Measurements from ENCODE around the gene SAE1. TPM values are rescaled to one million over a fixed set of nuclear protein-coding genes. Genes with fewer than 3 reads are reported as not detected.

Gene SAE1
- polyA plus RNA-seq, 3 donors, result 88.7 to 137 (median 127) TPM

DNA sequence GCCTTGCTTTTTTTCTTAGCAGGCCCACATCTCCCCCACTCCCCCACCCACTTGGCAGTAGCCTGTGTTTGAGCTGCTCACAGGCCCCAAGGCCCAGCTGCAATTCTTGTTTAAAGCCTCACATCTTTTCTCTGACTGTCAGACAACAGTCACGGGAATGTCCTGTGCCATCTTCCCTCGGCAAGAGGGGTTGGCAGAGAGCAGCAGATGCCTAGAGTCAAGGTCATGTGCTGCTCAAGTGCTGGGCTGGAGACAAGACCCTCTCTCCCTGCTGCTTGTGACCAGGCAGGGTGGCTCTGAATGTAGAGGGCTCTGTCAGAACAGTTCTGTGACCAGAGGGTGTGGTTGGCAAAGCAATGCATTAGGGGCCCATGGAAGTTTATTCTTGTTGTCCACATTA is 53.0 kb downstream of the SAE1 start:
- DNase-seq (ENCODE audit: extremely low read depth in 1 of 11, low read depth in 9 of 11, low spot score in 4 of 11), result no peak

DNA sequence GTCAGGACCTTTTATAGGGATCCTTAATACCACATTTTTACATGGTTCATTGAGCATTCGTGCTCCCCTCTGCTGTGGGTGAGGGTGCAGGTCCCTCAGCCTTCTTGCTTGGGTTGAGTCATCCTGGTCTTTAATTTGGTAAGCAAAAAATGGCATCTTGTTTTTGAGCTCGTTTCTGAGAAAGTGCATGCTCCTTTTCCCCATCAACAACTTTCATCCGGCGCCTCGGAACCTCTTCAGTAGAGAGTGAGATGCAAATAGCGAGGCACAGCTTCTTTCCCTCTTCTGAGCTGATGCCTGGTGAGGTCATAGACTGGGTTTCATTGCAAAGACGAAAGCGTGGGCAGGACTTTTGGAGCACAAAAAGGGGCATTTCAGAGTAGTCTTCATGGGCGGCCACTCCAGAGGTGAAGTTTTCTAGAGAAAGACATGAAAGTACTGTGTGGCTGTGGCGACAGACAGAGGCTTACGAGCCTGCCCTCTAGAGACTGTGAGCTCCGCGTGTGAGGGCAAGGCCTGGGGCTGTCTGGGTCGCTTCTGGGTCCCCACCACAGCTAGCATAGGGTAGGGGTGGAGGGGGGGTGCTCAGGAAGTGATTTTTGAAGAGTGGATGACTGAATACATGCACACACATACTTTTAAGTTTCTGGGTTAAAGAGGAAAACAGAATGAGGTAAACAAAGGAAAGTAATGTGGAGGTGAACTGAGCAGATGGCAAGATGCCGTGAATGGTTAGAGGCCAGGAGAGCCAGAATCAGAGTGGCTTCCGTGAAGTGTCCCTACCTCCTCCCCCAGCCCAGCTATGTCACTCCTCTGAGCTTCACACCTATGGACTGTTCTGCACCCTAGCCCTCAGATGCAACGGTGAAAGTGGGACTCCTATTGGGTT is 56.1 kb downstream of the SAE1 start:
- DNase-seq (ENCODE audit: extremely low read depth in 1 of 11, low read depth in 9 of 11, low spot score in 4 of 11), result no peak

DNA sequence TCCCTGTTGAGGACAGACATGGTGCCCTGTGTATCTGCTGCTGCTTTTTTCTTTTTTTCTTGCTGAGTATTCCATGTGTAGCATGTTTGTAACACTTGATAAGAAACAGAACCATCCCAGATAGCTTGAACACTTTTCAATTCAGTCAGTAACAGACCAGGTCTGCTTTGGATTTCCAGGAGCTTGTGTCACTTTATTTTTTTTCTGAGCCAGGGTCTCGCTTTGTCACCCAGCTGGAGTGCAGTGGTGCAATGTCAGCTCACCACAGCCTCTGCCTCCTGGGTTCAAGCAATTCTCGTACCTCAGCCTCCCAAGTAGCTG is 56.7 kb downstream of the SAE1 start:
- no peak for DNase-seq (ENCODE audit: extremely low read depth in 1 of 11, low read depth in 9 of 11, low spot score in 4 of 11)

DNA sequence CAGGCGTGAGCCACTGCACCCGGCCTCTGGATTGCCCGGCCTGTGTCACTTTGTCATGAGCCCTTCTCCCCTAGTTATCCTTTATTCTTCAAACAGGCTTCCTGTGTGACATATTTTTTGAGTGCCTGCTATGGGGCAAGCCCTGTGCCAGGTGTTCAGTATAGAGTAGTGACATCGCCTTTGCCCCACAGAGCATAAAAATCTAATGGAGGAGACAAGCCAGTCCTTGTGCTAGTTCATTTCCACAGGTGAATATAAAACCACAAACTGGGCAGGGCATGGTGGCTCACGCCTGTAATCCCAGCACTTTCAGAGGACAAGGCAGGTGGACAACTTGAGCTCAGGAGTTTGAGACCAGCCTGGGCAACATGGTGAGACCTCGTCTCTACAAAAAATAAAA is 57.2 kb downstream of the SAE1 start:
- no peak for DNase-seq (ENCODE audit: extremely low read depth in 1 of 11, low read depth in 9 of 11, low spot score in 4 of 11)

DNA sequence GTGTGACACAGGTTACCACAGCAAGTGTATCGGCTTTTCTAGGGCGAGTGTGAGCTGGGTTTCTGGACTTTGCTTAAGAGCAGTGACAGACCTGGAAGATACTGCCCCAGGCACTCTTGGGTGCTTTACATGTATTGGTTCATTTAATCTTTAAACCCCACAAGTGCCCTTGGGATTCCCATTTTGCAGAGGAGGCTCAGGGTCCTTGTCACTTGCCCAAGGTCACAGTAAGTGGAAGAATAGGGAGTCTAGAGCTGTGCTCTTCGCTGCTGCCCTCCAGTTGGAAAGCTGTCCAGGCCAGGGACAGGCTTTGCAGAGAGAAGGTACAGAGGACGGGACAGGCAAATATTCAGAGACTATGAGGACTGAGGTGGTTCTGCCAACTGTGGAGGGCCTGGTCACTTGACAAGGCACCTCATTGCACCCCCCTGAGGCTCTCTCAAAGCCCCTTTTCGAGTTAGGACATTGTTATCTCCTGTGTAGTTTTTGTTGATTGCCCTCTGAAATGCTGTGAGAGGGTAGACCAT is 57.9 kb downstream of the SAE1 start:
- DNase-seq (ENCODE audit: extremely low read depth in 1 of 11, low read depth in 9 of 11, low spot score in 4 of 11), result no peak

DNA sequence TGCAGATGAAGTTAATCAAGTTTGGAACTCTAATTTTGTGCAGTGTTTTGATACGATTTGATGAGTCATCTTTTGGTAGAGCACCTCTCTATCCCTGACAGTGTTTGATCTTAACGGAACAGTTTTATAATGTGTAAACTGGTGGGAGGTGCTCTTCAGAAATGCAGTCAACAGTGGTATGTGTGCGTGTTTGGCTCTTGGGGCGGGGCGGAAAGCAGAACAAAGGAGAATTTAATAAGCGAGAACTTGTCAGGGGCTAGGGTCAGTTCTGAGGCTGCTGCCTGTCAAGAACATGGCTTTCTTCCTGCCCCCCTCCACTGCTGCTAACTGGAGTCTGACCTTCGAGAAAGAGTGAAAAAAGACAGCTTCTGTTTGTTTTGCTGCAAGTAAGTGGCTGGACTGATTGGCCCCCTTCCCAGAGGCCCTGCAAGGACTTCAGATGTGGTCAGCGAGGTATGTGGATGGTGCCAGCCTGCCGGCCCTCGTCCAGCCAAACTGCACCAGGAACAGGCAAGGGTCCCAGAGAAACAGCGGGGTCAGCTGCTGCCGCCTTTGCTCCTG is 59.6 kb downstream of the SAE1 start:
- DNase-seq (ENCODE audit: extremely low read depth in 1 of 11, low read depth in 9 of 11, low spot score in 4 of 11), result peak in 10 of 11 donors; percentile 42 to 78 (median 65)

DNA sequence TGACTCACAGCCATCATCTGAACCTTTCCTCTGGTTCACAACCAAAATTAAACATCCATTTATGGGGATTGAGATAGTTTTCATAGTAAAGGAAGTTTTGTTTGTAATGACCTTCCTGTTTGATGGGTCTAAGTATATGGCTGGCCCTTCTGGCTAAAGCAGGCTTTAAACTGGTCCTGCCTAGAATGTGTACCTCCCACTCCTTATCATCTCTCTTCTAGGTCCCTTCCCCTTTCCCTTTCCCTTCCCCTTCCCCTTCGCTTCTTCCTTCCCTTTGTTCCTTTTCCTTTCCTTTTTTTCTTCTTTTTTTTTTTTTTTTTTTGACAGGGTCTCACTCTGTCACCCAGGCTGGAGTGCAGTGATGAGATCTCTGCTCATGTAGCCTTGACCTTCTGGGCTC is 64.8 kb downstream of the SAE1 start:
- DNase-seq (ENCODE audit: extremely low read depth in 1 of 11, low read depth in 9 of 11, low spot score in 4 of 11), result no peak

DNA sequence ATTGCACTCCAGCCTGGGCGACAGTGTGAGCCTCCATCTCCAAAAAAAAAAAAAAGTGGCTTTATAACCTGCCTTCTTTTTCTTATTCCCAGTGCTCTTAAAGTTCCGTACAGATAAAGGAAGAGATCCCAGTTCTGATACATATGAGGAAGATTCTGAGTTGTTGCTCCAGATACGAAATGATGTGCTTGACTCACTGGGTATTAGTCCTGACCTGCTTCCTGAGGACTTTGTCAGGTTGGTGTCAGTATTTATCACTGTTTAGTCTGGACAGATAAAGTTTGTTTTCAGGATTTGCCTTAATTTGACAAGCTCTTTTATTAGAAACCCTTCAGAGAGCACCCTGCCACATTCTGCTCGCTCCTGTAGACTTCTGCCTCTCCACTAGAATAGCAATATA is 66.5 kb downstream of the SAE1 start:
- DNase-seq (ENCODE audit: extremely low read depth in 1 of 11, low read depth in 9 of 11, low spot score in 4 of 11), result no peak

DNA sequence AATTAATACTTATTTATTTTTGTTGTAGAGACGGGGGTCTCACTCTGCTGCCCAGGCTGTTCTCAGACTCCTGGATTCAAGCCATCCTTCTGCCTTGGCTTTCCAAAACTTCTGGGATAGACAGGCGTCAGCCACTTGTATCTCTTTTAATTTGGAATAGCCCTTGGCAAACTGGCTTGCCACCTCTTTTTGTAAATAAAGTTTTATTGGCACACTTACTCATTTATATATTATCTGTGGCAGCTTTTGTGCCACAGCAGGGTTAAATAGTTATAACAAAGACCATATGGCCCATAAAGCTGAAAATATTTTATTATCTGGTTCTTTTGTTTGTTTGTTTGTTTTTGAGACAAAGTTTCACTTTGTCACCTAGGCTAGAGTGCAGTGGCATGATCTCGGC is 69.9 kb downstream of the SAE1 start:
- no peak for DNase-seq (ENCODE audit: extremely low read depth in 1 of 11, low read depth in 9 of 11, low spot score in 4 of 11)

DNA sequence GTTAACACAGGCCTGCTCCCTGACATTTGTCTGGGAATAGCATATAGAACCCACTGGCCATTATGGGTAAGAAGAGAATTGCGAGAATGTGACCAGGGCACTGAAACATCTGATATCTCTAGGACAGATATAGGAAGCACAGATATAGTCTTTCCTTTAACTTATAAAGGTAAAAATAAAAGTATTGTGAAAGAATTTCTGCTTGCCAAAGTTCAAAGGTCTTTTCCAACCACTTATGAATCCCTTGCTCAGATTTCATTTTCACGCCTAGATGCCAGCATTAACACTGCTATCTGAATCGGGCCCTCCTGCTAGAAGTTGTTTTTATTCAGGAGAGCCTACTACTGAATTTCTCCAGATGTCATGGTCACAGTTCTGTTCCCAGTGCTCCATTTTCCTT is 72.6 kb downstream of the SAE1 start:
- no peak for DNase-seq (ENCODE audit: extremely low read depth in 1 of 11, low read depth in 9 of 11, low spot score in 4 of 11)

DNA sequence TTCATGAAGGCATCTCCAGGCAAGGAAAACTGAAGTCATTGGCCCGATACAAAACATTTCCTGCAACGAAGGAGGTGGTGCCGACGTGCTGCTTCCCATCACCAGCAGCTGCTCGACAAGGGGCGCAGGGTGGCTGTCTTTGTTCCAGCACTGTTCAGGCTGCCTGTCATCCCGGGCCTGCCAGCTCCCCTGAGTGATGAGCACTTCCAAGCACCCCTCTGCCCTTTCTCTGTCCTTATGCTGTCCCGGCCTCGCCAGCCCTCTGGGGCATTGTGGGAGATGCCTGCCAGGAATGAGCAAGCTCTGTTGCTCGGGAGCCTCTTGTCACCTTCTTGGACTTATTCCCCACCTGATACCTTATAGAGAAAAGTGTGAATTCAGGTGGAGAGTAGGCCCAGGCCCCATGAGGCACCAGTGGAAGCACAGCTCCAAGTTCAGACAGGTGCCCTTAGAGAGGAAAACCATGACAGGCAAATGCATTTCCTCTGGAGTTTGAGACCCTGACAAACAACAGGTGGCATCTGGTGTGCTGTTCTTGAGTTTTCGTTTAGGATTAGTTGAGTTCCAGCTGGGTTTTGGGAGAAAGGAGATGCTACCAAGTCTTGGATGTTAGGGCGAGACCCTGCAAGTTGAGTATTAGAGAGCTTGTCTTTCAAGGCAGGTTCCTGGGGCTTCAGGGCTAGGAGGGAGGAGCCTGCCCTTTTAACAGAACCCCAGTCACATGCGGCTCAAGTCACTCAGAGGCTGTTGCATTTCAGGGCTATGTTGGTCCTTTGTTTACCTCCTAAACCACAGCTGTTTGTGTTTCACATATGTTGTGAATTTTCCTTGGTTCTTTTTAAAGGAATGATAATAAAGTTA is 78.9 kb downstream of the SAE1 start:
- no peak for DNase-seq (ENCODE audit: extremely low read depth in 1 of 11, low read depth in 9 of 11, low spot score in 4 of 11)

DNA sequence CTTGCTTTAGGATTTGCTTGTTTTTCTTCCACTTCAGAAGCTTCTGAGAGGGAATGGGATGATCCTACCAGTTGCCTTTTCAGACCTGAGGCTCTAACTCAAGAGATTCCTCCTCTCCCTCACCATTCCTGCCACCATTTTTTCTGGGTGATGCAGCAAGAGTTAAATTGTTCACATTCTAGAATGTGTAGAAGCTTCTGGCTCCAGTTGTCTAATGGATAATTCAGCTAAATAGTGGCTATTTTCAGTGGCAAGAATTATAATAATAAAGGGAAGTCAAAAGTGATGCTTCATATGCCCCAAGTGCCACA is 79.5 kb downstream of the SAE1 start:
- no peak for DNase-seq (ENCODE audit: extremely low read depth in 1 of 11, low read depth in 9 of 11, low spot score in 4 of 11)

DNA sequence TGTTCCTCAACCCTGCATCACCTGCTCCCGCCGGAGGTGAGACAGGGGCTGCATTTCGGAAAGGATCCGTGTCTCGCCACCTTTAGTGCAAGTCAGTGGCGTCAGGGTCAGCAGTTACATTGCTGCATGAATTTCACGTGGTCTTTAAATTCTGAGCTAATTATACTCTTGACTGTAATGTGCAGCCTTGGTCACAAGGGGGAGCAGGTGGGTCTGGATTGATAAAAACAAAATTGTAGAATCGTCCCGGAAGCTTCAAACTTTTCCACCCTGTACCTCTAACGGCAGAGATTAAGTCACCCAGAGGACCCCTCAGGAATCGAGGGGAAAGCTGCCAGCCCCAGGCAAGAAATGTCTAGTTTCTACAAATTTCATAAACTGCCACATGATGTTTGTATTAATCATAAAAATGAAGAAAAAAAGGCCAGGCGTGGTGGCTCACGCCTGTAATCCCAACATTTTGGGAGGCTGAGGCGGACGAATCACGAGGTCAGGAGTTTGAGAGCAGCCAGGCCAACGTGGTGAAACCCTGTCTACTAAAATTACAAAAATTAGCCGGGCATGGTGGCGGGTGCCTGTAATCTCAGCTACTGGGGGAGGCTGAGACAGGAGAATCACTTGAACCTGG is 80.2 kb downstream of the SAE1 start:
- peak in 5 of 11 donors; percentile 56 to 74 (median 62) for DNase-seq (ENCODE audit: extremely low read depth in 1 of 11, low read depth in 9 of 11, low spot score in 4 of 11)

DNA sequence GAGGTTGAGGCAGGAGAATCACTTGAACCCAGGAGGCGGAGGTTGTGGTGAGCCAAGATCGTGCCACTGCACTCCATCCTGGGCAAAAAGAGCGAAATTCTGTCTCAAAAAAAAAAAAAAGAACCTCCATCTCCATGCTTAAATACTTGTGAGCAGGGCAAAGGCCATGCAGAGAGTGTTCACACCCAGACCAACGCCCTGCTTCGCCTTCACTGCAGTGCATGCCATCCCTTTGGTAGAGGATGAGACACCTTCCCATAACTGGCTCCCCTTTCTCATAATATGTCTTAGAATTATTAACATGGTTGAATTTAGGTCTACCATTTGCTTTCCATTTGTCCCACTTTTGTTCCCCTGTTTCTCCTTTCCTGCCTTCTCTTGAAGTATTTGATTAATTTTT is 84.9 kb downstream of the SAE1 start:
- no peak for DNase-seq (ENCODE audit: extremely low read depth in 1 of 11, low read depth in 9 of 11, low spot score in 4 of 11)

DNA sequence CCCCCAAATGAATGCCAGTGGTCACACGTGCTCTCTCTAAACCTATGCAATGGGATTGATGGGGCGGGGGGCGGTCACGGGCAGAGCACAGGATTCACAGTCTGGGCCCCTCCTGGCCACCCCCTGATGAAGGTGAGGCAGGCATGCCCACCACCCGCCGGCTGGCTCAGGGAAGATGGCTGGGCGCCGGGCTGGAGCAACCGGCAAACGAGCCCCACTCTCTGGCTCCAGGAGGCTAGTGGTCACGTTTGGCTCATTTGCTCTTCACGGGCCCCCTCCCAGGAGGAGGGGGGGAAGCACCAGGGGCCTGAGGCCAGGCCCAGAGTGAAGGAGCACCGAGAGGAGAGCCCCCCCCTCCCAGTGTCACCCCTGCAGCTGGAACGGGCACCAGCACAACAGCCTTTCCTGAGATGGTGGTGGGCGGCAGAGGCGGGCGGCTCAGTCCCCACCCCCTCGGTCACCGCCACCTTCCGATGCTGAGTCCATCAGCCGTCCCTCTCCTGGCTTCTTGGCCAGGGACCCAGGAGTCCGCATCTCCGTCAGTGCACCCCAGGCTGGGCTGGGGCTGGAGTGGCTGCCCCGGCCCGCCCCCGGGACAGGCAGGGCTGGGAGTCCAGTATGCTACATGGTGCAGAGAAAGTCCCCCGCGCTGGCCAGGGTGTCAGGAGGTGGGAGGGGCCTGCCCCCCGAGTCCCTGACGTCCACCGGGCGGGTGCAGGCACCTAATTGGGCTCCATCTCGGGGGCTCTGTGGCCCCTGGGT is 90.6 kb downstream of the SAE1 start:
- no peak for DNase-seq (ENCODE audit: extremely low read depth in 1 of 11, low read depth in 9 of 11, low spot score in 4 of 11)

DNA sequence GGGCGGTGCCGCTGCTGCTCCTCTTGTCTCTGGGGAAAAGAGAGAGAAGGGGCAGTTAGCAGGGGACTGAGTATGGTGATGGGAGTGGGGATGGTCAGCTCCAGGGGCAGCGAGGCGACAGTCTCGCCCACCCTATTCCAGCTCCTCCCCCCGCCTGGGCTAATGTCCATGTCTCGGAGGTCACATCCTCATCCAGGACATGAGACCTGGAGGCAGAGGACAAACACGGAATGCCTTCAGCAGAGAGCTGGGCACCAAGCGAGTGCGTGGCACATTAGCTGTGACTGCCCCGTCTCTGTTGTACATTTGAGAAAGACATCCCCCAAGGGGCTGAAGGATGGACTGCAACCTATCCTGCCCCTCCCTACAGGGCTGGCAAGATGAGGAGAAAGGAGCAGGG is 91.3 kb downstream of the SAE1 start:
- no peak for DNase-seq (ENCODE audit: extremely low read depth in 1 of 11, low read depth in 9 of 11, low spot score in 4 of 11)

DNA sequence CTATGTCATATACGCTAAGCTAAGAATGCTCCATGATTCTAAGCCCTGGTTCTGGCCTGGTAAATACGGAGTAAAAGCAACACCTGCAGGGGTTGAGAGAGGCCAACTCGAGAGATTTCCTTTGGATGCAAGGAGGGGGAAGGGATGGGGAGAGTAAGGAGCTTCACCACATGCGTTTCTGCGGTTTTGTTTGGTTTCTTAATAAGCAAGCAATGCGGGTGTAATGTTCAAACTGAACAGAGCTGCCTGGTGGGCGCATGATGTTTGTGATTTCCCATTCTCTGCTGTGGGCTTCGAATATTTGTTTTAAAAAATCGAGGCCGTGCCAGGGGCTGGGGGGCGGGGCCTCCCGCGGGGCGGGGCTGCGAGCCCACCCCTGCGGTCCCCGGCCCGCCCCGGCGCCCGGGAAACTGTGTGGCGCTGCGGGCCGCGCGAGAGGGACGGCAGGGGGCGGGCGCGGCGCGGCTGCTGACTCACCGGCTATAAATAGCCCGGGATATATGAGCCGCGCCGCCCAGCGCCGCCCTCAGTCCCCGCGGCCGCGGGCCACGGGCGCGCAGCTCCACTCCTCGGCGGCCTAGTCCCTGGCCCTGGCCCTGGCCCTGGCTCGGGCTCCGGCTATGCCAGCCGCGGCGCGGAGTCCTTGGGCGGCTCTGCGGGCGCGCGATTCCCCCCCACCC is 95.3 kb downstream of the SAE1 start:
- peak in 9 of 11 donors; percentile 81 to 90 (median 87) for DNase-seq (ENCODE audit: extremely low read depth in 1 of 11, low read depth in 9 of 11, low spot score in 4 of 11)
